Liver (tissue), 9 donors: ENCODE measurements around the gene DOCK1. TPM values are rescaled to one million over a fixed set of nuclear protein-coding genes. Genes with fewer than 3 reads are reported as not detected.

Source experiments
- DNase-seq: peaks from one replicate; pipeline ENCODE4 v3.0.0-alpha.2; 2017; ENCODE audit warnings: low spot score
- H3K27ac ChIP-seq, 2 donors: one replicate each; pipeline ENCODE4 v1.7.0; 2013; ENCODE audit warnings: inconsistent platforms in 2 of 2, low read length in 2 of 2, control low read depth in 1 of 2, low read depth in 1 of 2, mild to moderate bottlenecking in 1 of 2
- H3K27me3 ChIP-seq, 4 donors: one replicate each; pipeline versions ENCODE4 v1.6.1 to v1.7.0; 2013; ENCODE audit warnings: low read length in 3 of 4, inconsistent platforms in 1 of 4, mild to moderate bottlenecking in 1 of 4, moderate library complexity in 1 of 4; ENCODE audit not compliant: control insufficient read depth in 4 of 4, insufficient read depth in 4 of 4
- H3K36me3 ChIP-seq, 4 donors: one replicate each; pipeline versions ENCODE4 v1.6.1 to v1.7.0; 2013; ENCODE audit warnings: low read length in 3 of 4, mild to moderate bottlenecking in 3 of 4, low read depth in 1 of 4, moderate library complexity in 1 of 4; ENCODE audit not compliant: control insufficient read depth in 4 of 4, insufficient read depth in 3 of 4
- H3K4me1 ChIP-seq, 4 donors: one replicate each; pipeline versions ENCODE4 v1.6.1 to v1.7.0; 2013; ENCODE audit warnings: low read length in 3 of 4, mild to moderate bottlenecking in 3 of 4, moderate library complexity in 1 of 4; ENCODE audit not compliant: control insufficient read depth in 4 of 4, insufficient read depth in 4 of 4
- H3K4me3 ChIP-seq, 3 donors: one replicate each; pipeline versions ENCODE4 v1.6.1 to v1.7.0; 2013; ENCODE audit warnings: low read length in 3 of 3, control low read depth in 1 of 3, low read depth in 1 of 3, mild to moderate bottlenecking in 1 of 3
- H3K9ac ChIP-seq, 2 donors: one replicate each; pipeline ENCODE4 v1.7.0; 2013; ENCODE audit warnings: low read length in 2 of 2, mild to moderate bottlenecking in 2 of 2, moderate library complexity in 2 of 2, control low read depth in 1 of 2, low read depth in 1 of 2
- H3K9me3 ChIP-seq, 4 donors: one replicate each; pipeline versions ENCODE4 v1.6.1 to v1.7.0; 2013; ENCODE audit warnings: low read length in 3 of 4; ENCODE audit not compliant: control insufficient read depth in 4 of 4
- ATF3 ChIP-seq: IDR thresholded peaks from 2 replicates; pipeline ENCODE4 v1.6.1; 2016; ENCODE audit warnings: antibody characterized with exemption
- CTCF ChIP-seq: fragments of 150-350 bp; IDR thresholded peaks from 2 replicates; pipeline ENCODE4 v1.5.1; 2017; ENCODE audit warnings: improper control_type of control experiment, low read depth, low read length; ENCODE audit not compliant: missing input control
- EGR1 ChIP-seq, 2 donors: IDR thresholded peaks; 2 replicates each; pipeline ENCODE4 v1.6.1; 2016 to 2018; ENCODE audit warnings: antibody characterized with exemption in 2 of 2, low read depth in 2 of 2
- FOXA1 ChIP-seq: IDR thresholded peaks from 2 replicates; pipeline ENCODE4 v1.6.1; 2016; ENCODE audit warnings: antibody characterized with exemption
- FOXA2 ChIP-seq: IDR thresholded peaks from 2 replicates; pipeline ENCODE4 v1.6.1; 2016; ENCODE audit warnings: antibody characterized with exemption
- HNF4A ChIP-seq, 2 donors: conservative IDR thresholded peaks; 2 replicates each; pipeline ENCODE4 v1.6.1; 2016; ENCODE audit warnings: antibody characterized with exemption in 2 of 2, mild to moderate bottlenecking in 2 of 2
- JUND ChIP-seq, 2 donors: IDR thresholded peaks; 2 replicates each; pipeline ENCODE4 v1.6.1; 2016; ENCODE audit warnings: antibody characterized with exemption in 2 of 2
- MAX ChIP-seq: IDR thresholded peaks from 2 replicates; pipeline ENCODE4 v1.6.1; 2016; ENCODE audit warnings: antibody characterized with exemption
- NR2F2 ChIP-seq: IDR thresholded peaks from 2 replicates; pipeline ENCODE4 v1.6.1; 2016; ENCODE audit warnings: antibody characterized with exemption
- RAD21 ChIP-seq, 2 donors: IDR thresholded peaks; 2 replicates each; pipeline ENCODE4 v1.6.1; 2016; ENCODE audit warnings: antibody characterized with exemption in 2 of 2, mild to moderate bottlenecking in 2 of 2
- ZBTB33 ChIP-seq: IDR thresholded peaks from 2 replicates; pipeline ENCODE4 v1.6.1; 2016; ENCODE audit warnings: antibody characterized with exemption
- WGBS: extraction: QIAGEN DNeasy Blood & Tissue Kit; methylation state at CpG from one replicate; pipeline ENCODE4 v1.1.7; 2013; 5-methylcytosine and 5-hydroxymethylcytosine counted together
- polyA plus RNA-seq, 2 donors: library from polyadenylated mRNA; stranded (reverse) in 1 of 2; unstranded in 1 of 2; fragments of 200-250 nt in 1 of 2; fragments of >200 nt in 1 of 2; fragmentation: Nextera tagmentation in 1 of 2; extraction: Ambion mirVana in 1 of 2; gene quantifications; one replicate each; pipeline versions ENCODE4 v1.2.1 to v1.2.3, GENCODE V29; 2013 to 2015
- total RNA-seq, 2 donors: library from RNA; depleted of rRNA; stranded (reverse); fragments of >200 nt; gene quantifications; one replicate each; pipeline ENCODE4 v1.2.3, GENCODE V29; 2014
- donor health status: healthy.
- donor health status: healthy.
- donor health status: healthy.
- donor health status: healthy.
- donor health status: healthy.

DOCK1 gene
- total and polyA plus RNA-seq, 4 donors = 3.8 to 28.8 (median 9.1) TPM

GRCh38 chr10:127346604-127347003, 441.4 kb downstream of the DOCK1 start:
- Histone ChIP-seq H3K4me3 (no peak overlapping the region), H3K27me3 (no peaks in the 10 kb centered on the region), H3K27ac (no peak overlapping the region), H3K4me1 (no peaks in the 10 kb centered on the region), H3K9ac (no peak overlapping the region), H3K36me3 (peaks cover 0 to 17% (median 8%) of the 10 kb centered on the region in 4 donors), H3K9me3 (no peaks in the 10 kb centered on the region)
- no peak for TF ChIP-seq ZBTB33
- TF ChIP-seq FOXA2 = no peak
- TF ChIP-seq HNF4A (conservative IDR thresholded peaks at IDR 0.05) = no peak
- 84% methylated on average over 11 of the region's 11 CpGs for WGBS
- no peak for DNase-seq

GRCh38 chr10:127347202-127347959, 442.2 kb downstream of the DOCK1 start:
- TF ChIP-seq RAD21 (IDR thresholded peaks at IDR 0.05) (no peak), FOXA2 (no peak), EGR1 (IDR thresholded peaks at IDR 0.05; ENCODE audit: low read depth in 2 of 2) (no peak), HNF4A (conservative IDR thresholded peaks at IDR 0.05) (no peak), CTCF (no peak), FOXA1 (no peak), JUND (IDR thresholded peaks at IDR 0.05) (no peak), ATF3 (no peak), MAX (no peak), NR2F2 (no peak), ZBTB33 (no peak)

More at GRCh38 chr10:127347202-127347959, 442.2 kb downstream of the DOCK1 start:
- no peak overlapping the region for H3K27ac ChIP-seq
- peaks cover 0 to 17% (median 8%) of the 10 kb centered on the region in 4 donors for H3K36me3 ChIP-seq
- DNase-seq = no peak
- no peaks in the 10 kb centered on the region for H3K27me3 ChIP-seq
- WGBS = 97% methylated on average over 23 of the region's 23 CpGs
- no peak overlapping the region for H3K9ac ChIP-seq
- H3K4me1 ChIP-seq = no peaks in the 10 kb centered on the region
- no peak overlapping the region for H3K4me3 ChIP-seq
- H3K9me3 ChIP-seq = no peaks in the 10 kb centered on the region
